ENCODE results near the gene PTPA. TPM values are rescaled to one million over a fixed set of nuclear protein-coding genes. Genes with fewer than 3 reads are reported as not detected.
A peak's percentile ranks its signal among the peaks of the same experiment; 100 is the strongest.

The PTPA gene
- total and polyA plus RNA-seq, 12 donors = 106 to 227 (median 186) TPM

DNA sequence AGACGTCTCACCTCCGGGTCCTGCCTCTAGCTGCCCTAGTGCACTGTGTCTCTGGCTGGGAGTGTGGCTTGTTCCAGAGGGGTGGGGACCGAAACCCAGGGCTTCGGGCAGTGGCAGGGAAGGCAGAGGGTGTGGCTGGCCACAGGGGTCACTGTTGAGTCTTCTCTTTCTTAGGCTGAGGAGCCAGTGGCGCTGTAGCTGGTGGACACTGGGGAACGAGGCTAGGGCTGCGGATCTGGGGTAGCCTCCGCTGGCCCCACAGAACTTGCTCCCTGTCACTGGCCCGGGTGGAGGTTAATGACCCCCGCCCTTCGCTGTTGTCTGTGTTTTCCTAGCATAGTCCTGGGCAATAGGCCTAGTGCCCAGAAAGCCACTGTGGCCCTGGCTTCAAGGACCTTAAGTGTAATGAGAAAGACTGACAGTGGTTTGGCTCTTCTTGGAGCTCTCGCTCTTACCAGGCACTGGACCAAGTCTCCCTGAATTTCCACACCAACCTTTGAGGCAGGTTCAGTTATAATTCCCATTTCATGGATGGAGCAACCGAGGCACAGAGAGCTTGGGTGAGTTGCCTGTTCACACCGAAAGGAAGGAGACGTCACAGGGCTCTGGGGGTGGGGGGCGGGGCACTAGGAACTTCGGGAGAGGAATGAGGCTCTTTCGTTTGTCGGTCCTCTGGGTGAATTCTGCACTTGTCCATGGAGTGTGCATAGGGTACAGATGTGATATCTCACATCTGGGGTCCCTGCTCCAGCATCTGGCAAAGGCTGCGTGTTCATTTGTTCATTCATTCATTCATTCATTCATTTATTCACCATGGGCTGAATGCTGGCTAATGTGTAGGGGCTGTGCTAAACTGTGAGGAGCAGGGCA is 71.6 kb downstream of the PTPA start:
- Histone ChIP-seq H3K27me3 (no peaks in the 10 kb centered on the region), H3K36me3 (no peaks in the 10 kb centered on the region), H3K9me3 (peaks cover 0 to 5% (median 0%) of the 10 kb centered on the region in 11 donors), H3K27ac (no peak overlapping the region), H3K4me3 (no peak overlapping the region), H3K4me1 (peaks cover 3 to 21% (median 8%) of the 10 kb centered on the region in 9 donors)
- TF ChIP-seq, protein P1, sequence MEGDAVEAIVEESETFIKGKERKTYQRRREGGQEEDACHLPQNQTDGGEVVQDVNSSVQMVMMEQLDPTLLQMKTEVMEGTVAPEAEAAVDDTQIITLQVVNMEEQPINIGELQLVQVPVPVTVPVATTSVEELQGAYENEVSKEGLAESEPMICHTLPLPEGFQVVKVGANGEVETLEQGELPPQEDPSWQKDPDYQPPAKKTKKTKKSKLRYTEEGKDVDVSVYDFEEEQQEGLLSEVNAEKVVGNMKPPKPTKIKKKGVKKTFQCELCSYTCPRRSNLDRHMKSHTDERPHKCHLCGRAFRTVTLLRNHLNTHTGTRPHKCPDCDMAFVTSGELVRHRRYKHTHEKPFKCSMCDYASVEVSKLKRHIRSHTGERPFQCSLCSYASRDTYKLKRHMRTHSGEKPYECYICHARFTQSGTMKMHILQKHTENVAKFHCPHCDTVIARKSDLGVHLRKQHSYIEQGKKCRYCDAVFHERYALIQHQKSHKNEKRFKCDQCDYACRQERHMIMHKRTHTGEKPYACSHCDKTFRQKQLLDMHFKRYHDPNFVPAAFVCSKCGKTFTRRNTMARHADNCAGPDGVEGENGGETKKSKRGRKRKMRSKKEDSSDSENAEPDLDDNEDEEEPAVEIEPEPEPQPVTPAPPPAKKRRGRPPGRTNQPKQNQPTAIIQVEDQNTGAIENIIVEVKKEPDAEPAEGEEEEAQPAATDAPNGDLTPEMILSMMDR (IDR thresholded peaks at IDR 0.05) = peak in 7 of 9 donors; percentile 40 to 59 (median 50)
- intact Hi-C loops (cut with DNase I) = loop anchor here in 2 of 10 donors (5.0 to 10.0 kb wide), 2 partner anchors 74 to 132 kb away; no protein-coding TSS in a partner anchor
- DNase-seq = peak; percentile 33 to 44
- WGBS, 2 donors = 69 to 70% methylated on average over 20 of the region's 20 CpGs
- ATAC-seq = no peak

- TF ChIP-seq, protein P1 (IDR thresholded peaks at IDR 0.05) = no peak
- H3K27ac ChIP-seq = no peak overlapping the region
- no peak for DNase-seq
- 65 to 68% methylated on average over 6 of the region's 6 CpGs for WGBS, 2 donors
- peaks cover 0 to 17% (median 3%) of the 10 kb centered on the region in 9 donors for H3K4me1 ChIP-seq
- no peak overlapping the region for H3K4me3 ChIP-seq
- H3K9me3 ChIP-seq = peaks cover 0 to 5% (median 0%) of the 10 kb centered on the region in 11 donors
- no peaks in the 10 kb centered on the region for H3K27me3 ChIP-seq
- peak in 1 of 8 donors; percentile 9 for ATAC-seq
- H3K36me3 ChIP-seq = no peaks in the 10 kb centered on the region
- intact Hi-C loops (cut with DNase I) = loop anchor here in 2 of 10 donors (5.0 to 10.0 kb wide), 2 partner anchors 74 to 131 kb away; no protein-coding TSS in a partner anchor
Observed at GRCh38 chr9:129183495-129184218, 72.4 kb downstream of the PTPA start.

GRCh38 chr9:129184219-129184524 is 73.0 kb downstream of the PTPA start:
- DNase-seq (no peak), ATAC-seq (no peak)
- H3K27ac ChIP-seq = no peak overlapping the region
- H3K4me1 ChIP-seq = peaks cover 0 to 15% (median 0%) of the 10 kb centered on the region in 9 donors
- intact Hi-C loops (cut with DNase I) = loop anchor here in 2 of 10 donors (5.0 to 10.0 kb wide), 2 partner anchors 73 to 131 kb away; no protein-coding TSS in a partner anchor
- no peaks in the 10 kb centered on the region for H3K36me3 ChIP-seq
- no peak overlapping the region for H3K4me3 ChIP-seq
- WGBS, 2 donors = 81% methylated on average over 7 of the region's 7 CpGs
- TF ChIP-seq, protein P1 (IDR thresholded peaks at IDR 0.05) = no peak
- H3K27me3 ChIP-seq = no peaks in the 10 kb centered on the region
- peaks cover 0 to 5% (median 0%) of the 10 kb centered on the region in 11 donors for H3K9me3 ChIP-seq

DNA sequence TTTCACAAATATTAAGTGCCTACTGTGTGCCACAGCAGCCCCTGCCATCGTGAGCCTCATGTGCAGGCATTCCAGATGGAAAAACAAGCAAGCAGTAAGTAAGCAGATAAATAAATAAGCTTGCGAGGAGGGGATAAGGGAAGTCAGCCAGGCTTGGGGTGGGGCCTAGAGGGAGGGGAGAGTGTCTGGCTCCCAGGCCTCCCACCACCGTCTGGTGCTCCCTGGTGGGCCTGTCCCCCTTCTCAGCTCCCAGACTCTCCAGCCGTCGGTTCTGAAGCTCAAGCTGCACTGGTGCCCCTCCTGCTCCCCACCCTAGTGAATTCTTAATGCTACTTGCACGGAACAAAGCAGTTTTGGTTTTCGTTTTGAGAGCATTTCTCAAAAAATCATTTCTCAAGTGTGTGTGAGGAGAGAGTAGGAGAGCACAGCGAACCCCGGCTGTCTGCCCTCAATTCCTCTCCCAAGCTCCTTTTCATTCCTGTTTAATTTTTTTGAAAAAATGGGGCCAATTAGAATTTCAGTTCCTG is 73.4 kb downstream of the PTPA start:
- intact Hi-C loops (cut with DNase I) = loop anchor here in 2 of 10 donors (5.0 to 10.0 kb wide), 2 partner anchors 73 to 130 kb away; no protein-coding TSS in a partner anchor
- TF ChIP-seq, protein P1 (IDR thresholded peaks at IDR 0.05) = no peak
- ATAC-seq = no peak
- no peak for DNase-seq
- no peak overlapping the region for H3K4me3 ChIP-seq
- no peak overlapping the region for H3K27ac ChIP-seq
- 60 to 74% methylated on average over 9 of the region's 9 CpGs for WGBS, 2 donors
- H3K27me3 ChIP-seq = no peaks in the 10 kb centered on the region
- H3K4me1 ChIP-seq = peaks cover 0 to 15% (median 0%) of the 10 kb centered on the region in 9 donors
- peaks cover 0 to 5% (median 0%) of the 10 kb centered on the region in 11 donors for H3K9me3 ChIP-seq
- H3K36me3 ChIP-seq = no peaks in the 10 kb centered on the region

All from heart right ventricle (tissue), 16 donors.